HEK293T (cell line): ENCODE results near the gene HDAC9.

Experiments used
- ARNT ChIP-seq: fragments of 450-650 bp; IDR thresholded peaks from 2 replicates; pipeline ENCODE4 v1.6.1; 2017; ENCODE audit warnings: mild to moderate bottlenecking
- BHLHE40 ChIP-seq: fragments of 450-650 bp; IDR thresholded peaks from 2 replicates; pipeline ENCODE4 v1.6.1; 2016; ENCODE audit warnings: mild to moderate bottlenecking, moderate library complexity, borderline replicate concordance
- CTBP1 ChIP-seq: fragments of 450-650 bp; IDR thresholded peaks from 2 replicates; pipeline ENCODE4 v1.6.1; 2016; ENCODE audit warnings: borderline replicate concordance
- ELF4 ChIP-seq: fragments of 450-650 bp; IDR thresholded peaks from 2 replicates; pipeline ENCODE4 v1.6.1; 2017; ENCODE audit warnings: antibody characterized with exemption
- FOXA1 ChIP-seq: fragments of 450-650 bp; IDR thresholded peaks from 2 replicates; pipeline ENCODE4 v1.6.1; 2016; ENCODE audit warnings: mild to moderate bottlenecking
- FOXK2 ChIP-seq: fragments of 450-650 bp; IDR thresholded peaks from 2 replicates; pipeline ENCODE4 v1.6.1; 2016; ENCODE audit warnings: mild to moderate bottlenecking
- FOXM1 ChIP-seq: fragments of 450-650 bp; IDR thresholded peaks from 2 replicates; pipeline ENCODE4 v1.6.1; 2017; ENCODE audit warnings: mild to moderate bottlenecking, borderline replicate concordance
- HDGF ChIP-seq: fragments of 450-650 bp; IDR thresholded peaks from 2 replicates; pipeline ENCODE4 v1.6.1; 2017; ENCODE audit warnings: antibody characterized with exemption, borderline replicate concordance
- LEF1 ChIP-seq: fragments of 450-650 bp; IDR thresholded peaks from 2 replicates; pipeline ENCODE4 v1.6.1; 2017; ENCODE audit warnings: mild to moderate bottlenecking, borderline replicate concordance
- NFRKB ChIP-seq: fragments of 450-650 bp; IDR thresholded peaks from 2 replicates; pipeline ENCODE4 v1.6.1; 2016; ENCODE audit warnings: mild to moderate bottlenecking, moderate library complexity
- SP1 ChIP-seq: fragments of 450-650 bp; IDR thresholded peaks from 2 replicates; pipeline ENCODE4 v1.6.1; 2017
- SUZ12 ChIP-seq: fragments of 450-650 bp; IDR thresholded peaks from 2 replicates; pipeline ENCODE4 v1.6.1; 2016; ENCODE audit warnings: mild to moderate bottlenecking
- ZNF384 ChIP-seq: fragments of 450-650 bp; IDR thresholded peaks from 2 replicates; pipeline ENCODE4 v1.6.1; 2016

DNA sequence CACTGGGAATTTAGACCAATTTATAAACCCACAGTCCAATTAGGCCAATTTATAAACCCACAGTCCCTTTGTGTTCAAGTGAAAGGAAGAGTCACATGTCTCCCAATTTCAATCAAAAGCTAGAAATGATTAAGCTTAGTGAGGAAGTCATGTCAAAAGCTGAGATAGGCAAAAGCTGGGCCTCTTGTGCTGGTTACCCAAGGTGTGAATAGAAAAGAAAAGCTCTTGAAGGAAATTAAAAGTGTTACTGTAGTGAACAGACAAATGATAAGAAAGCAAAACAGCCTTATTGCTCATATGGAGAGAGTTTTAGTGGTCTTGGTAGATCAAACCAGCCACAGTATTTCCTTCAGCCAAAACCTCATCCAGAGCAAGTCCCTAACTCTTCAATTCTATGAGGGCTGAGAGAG, 245.0 kb downstream of the HDAC9 start:
- TF ChIP-seq CTBP1 (no peak), SUZ12 (no peak), BHLHE40 (no peak), HDGF (no peak), FOXM1 (no peak), FOXA1 (no peak), SP1 (no peak), LEF1 (no peak), FOXK2 (no peak), ZNF384 (no peak), NFRKB (no peak), ELF4 (no peak), ARNT (no peak)
